Lower leg skin (tissue), 4 donors: Measurements from ENCODE around the gene ZAR1. TPM values are rescaled to one million over a fixed set of nuclear protein-coding genes. Genes with fewer than 3 reads are reported as not detected.

Experiments used
- DNase-seq, 2 donors: peaks; one replicate each; pipeline ENCODE4 v3.0.0-alpha.2; 2019; ENCODE audit warnings: low spot score in 2 of 2
- H3K4me3 ChIP-seq: fragments of 200-600 bp; sonication (generic); 2 replicates; pipeline ENCODE4 v1.5.1; 2017; ENCODE audit warnings: mild to moderate bottlenecking, low read depth; ENCODE audit not compliant: poor library complexity, severe bottlenecking
- CTCF ChIP-seq, 3 donors: fragments of 450-650 bp; IDR thresholded peaks; one replicate each; pipeline ENCODE4 v1.5.1; 2016; ENCODE audit warnings: antibody characterized with exemption in 3 of 3, mild to moderate bottlenecking in 3 of 3, moderate library complexity in 2 of 3
- POLR2A ChIP-seq, 2 donors: fragments of 450-650 bp; IDR thresholded peaks; one replicate each; pipeline ENCODE4 v1.6.1; 2016 to 2017; ENCODE audit warnings: antibody characterized with exemption in 2 of 2, mild to moderate bottlenecking in 1 of 2, moderate library complexity in 1 of 2
- WGBS, 2 donors: methylation state at CpG; one replicate each; pipeline ENCODE4 v1.1.5; 2018; 5-methylcytosine and 5-hydroxymethylcytosine counted together
- intact Hi-C: fragments of 100-400 bp; cut with DNase I; formaldehyde crosslinking; loops from one replicate; pipeline ENCODE4 v1.15.0; 2023; ENCODE audit warnings: low total_unique reads
- total RNA-seq, 4 donors: library from RNA; depleted of rRNA; stranded (reverse); fragments of >200 nt; gene quantifications; one replicate each; pipeline ENCODE4 v1.1.0, GENCODE V29; 2016

ZAR1 gene
- total RNA-seq, 4 donors from 2014 or later: not detected

- DNase-seq: no peak
- no peak for TF ChIP-seq POLR2A (IDR thresholded peaks at IDR 0.05)
- no peak for TF ChIP-seq CTCF (IDR thresholded peaks at IDR 0.05)
- intact Hi-C loops: no loop called here
- no peak overlapping the region for H3K4me3 ChIP-seq
- WGBS, 2 donors: 33 to 37% methylated on average over 2 of the region's 2 CpGs
Measured at GRCh38 chr4:48470570-48470969, 19.5 kb upstream of the ZAR1 start.

- no peak overlapping the region for H3K4me3 ChIP-seq
- intact Hi-C loops: no loop called here
- 79 to 80% methylated on average over 1 of the region's 1 CpG for WGBS, 2 donors
- TF ChIP-seq POLR2A (IDR thresholded peaks at IDR 0.05) (no peak), CTCF (IDR thresholded peaks at IDR 0.05) (no peak)
- no peak for DNase-seq
Measured at GRCh38 chr4:48472794-48473193, 17.3 kb upstream of the ZAR1 start.

GRCh38 chr4:48475770-48476169 is 14.3 kb upstream of the ZAR1 start:
- H3K4me3 ChIP-seq: no peak overlapping the region
- intact Hi-C loops: no loop called here
- no peak for DNase-seq
- no peak for TF ChIP-seq POLR2A (IDR thresholded peaks at IDR 0.05)
- TF ChIP-seq CTCF (IDR thresholded peaks at IDR 0.05): no peak
- WGBS, 2 donors: 88 to 93% methylated on average over 6 of the region's 6 CpGs

GRCh38 chr4:48478273-48478672 is 11.8 kb upstream of the ZAR1 start:
- TF ChIP-seq CTCF (IDR thresholded peaks at IDR 0.05): no peak
- no peak for TF ChIP-seq POLR2A (IDR thresholded peaks at IDR 0.05)

GRCh38 chr4:48481581-48481980 is 8.5 kb upstream of the ZAR1 start:
- TF ChIP-seq POLR2A (IDR thresholded peaks at IDR 0.05): no peak
- TF ChIP-seq CTCF (IDR thresholded peaks at IDR 0.05): no peak
- no peak overlapping the region for H3K4me3 ChIP-seq
- 90 to 94% methylated on average over 1 of the region's 1 CpG for WGBS, 2 donors
- intact Hi-C loops: no loop called here
- DNase-seq: no peak

More at GRCh38 chr4:48478273-48478672, 11.8 kb upstream of the ZAR1 start:
- WGBS, 2 donors: 68 to 77% methylated on average over 2 of the region's 2 CpGs
- intact Hi-C loops: no loop called here
- DNase-seq: no peak
- no peak overlapping the region for H3K4me3 ChIP-seq

- no peak within 1 kb of the TSS for H3K4me3 ChIP-seq
- TF ChIP-seq CTCF (IDR thresholded peaks at IDR 0.05) (no peak), POLR2A (IDR thresholded peaks at IDR 0.05) (no peak)
- no peak for DNase-seq
- intact Hi-C loops: no loop called here
- 4% methylated on average over 23 to 46 of the region's 85 CpGs for WGBS, 2 donors
Measured at GRCh38 chr4:48483006-48483776, 6.9 kb upstream of the ZAR1 start, which contains the start of gene SLC10A4. Gene SLC10A4, plus strand, starts transcription at chr4:48483343. Its CDS starts 219 bp downstream, at chr4:48483562.
